GM12872 (cell line): ENCODE measurements around the gene PGBD5.

Source experiments
- TF ChIP-seq, protein P1 (sequence below): IDR thresholded peaks from 3 replicates; pipeline ENCODE4 v1.5.1; 2011; ENCODE audit warnings: low read depth, mild to moderate bottlenecking, low read length, moderate library complexity; ENCODE audit not compliant: insufficient read depth

Gene PGBD5, protein sequence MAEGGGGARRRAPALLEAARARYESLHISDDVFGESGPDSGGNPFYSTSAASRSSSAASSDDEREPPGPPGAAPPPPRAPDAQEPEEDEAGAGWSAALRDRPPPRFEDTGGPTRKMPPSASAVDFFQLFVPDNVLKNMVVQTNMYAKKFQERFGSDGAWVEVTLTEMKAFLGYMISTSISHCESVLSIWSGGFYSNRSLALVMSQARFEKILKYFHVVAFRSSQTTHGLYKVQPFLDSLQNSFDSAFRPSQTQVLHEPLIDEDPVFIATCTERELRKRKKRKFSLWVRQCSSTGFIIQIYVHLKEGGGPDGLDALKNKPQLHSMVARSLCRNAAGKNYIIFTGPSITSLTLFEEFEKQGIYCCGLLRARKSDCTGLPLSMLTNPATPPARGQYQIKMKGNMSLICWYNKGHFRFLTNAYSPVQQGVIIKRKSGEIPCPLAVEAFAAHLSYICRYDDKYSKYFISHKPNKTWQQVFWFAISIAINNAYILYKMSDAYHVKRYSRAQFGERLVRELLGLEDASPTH

DNA sequence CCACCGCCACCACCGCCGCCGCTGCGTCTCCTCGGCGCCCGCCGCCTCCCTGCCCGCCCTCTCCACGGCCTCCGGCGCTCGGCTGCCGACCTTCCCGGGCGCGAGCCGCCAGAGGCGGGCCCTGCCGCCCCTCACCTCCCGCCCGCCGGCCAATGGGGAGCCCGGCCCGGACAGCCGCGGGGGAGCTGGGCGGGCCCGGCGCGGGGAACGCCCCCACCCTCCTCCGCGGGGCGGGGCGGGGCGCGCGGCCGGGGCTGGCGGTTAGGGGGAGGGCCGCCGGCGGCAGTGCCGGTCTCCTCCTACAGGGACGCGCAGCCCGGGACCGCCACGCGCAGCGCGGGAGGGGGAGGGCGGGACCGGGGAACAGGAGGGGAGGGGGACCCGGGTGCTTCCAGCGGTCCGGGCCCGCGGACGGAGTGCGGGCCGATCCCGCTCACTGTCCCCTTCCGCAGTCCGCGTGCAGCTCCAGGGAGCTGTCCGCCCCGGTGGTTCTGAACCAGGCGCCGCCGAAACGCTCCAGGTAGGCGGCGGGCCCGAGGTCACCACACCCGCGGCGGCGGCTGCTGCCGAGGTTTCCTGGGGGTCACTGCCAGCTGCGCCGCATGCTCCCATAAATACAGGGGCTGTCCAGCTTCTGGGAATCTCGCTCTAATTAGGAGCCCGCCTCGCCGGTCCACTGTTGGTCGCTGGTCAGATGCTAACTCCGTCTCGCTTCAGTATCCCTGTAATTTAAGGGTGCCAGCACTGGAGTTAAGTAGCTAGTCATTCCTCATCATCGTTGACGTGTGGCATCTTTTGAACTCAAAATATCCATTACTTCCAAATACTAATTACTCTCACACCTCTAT lies at the start of gene PGBD5:
Gene PGBD5, minus strand, starts transcription at position 87 of the 848 bp plus-strand sequence. CDS start 404 bp downstream, outside the sequence.
- TF ChIP-seq, protein P1, sequence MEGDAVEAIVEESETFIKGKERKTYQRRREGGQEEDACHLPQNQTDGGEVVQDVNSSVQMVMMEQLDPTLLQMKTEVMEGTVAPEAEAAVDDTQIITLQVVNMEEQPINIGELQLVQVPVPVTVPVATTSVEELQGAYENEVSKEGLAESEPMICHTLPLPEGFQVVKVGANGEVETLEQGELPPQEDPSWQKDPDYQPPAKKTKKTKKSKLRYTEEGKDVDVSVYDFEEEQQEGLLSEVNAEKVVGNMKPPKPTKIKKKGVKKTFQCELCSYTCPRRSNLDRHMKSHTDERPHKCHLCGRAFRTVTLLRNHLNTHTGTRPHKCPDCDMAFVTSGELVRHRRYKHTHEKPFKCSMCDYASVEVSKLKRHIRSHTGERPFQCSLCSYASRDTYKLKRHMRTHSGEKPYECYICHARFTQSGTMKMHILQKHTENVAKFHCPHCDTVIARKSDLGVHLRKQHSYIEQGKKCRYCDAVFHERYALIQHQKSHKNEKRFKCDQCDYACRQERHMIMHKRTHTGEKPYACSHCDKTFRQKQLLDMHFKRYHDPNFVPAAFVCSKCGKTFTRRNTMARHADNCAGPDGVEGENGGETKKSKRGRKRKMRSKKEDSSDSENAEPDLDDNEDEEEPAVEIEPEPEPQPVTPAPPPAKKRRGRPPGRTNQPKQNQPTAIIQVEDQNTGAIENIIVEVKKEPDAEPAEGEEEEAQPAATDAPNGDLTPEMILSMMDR, result no peak

DNA sequence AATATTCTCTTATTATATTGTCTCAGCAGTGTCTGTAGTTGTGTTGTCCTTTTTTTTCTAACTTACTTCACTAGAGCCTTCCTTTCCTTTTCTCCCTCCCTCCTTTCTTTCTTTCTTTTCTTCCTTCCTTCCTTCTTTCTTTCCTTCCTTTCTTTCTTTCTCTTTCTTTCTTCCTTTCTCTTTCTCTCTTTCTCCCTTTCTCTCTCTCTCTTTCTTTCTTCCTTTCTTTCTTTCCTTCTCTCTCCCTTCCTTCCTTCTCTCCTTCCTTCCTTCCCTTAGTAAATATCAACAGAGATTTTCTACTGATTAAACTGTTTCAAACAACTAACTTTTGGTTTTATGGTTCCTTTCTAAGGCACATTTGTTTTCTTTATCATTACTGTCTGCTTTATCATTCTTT lies 43.1 kb upstream of the PGBD5 start:
- TF ChIP-seq, protein P1, result no peak

DNA sequence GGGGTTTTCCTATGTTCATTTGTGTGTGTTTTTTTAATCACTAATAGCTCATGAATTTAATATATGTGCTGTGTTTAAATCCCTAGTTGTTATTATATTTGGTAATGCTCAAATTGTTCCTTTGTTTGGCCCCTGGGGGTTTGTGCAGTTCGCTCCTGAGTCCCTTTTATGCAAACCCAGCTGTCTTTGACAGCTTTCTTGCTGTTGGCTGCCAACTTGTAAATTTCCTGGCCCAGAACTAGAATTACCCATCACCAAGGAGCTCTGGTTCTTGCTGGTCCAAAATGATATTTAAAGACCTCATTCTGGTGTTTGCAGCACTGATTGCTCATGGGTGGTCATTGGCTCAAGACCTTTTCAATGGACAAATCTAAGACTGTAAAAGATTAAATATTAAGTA lies 39.6 kb upstream of the PGBD5 start:
- TF ChIP-seq, protein P1, result no peak

DNA sequence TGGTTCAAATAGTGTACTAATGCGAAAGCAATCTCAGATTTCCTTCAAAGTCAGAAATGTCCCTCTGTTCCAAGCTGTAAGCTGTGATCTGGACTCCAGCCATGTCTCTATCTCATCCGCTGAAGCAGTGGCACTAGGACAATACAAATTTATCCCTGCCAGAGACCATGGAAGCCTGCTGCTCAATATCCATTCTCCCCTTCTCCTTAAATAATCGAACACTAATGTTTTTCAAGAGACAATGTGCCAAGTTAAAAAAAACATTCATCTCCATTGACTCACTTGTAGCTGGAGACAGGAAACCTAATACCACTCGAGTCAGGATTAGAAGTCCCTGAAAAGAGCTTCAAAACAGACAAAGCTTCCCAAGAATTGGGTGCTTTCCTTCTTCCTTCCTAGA lies 38.5 kb upstream of the PGBD5 start:
- TF ChIP-seq, protein P1, result no peak

DNA sequence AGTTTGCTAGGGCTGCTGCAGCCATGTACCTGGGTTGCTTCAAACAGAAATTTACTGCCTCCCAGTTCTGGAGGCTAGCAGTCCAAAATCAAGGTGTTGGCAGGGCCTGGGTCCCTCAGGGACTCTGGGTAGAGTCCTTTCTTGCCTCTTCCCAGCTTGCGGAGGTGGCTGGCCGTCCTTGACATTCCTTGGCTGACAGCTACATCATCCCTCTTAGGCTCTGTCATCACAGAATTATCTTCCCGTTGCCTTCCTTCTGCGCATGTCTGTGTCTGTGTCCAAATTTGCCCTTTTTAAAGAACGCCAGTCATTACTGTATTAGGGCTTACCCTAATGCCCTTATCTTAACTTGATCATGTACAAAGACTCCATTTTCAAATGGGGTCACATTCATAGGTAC lies 37.6 kb upstream of the PGBD5 start:
- TF ChIP-seq, protein P1, result no peak

DNA sequence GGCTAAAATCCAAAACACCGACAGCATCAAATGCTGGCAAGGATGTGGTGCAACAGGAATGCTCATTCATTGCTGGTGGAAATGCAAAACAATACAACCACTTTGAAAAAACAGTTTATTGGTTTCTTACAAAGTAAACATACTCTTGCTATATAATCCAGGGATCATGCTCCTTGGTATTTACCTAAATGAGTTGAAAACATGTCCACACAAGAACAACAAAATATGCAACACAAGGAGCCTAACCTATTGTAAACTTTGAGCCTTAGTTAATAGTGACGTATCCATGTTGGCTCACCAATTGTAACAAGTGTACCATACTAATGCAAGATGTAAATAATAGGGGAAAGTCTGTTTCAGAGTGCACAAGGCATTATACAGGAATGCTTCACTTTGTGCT lies 37.2 kb upstream of the PGBD5 start:
- TF ChIP-seq, protein P1, result no peak

DNA sequence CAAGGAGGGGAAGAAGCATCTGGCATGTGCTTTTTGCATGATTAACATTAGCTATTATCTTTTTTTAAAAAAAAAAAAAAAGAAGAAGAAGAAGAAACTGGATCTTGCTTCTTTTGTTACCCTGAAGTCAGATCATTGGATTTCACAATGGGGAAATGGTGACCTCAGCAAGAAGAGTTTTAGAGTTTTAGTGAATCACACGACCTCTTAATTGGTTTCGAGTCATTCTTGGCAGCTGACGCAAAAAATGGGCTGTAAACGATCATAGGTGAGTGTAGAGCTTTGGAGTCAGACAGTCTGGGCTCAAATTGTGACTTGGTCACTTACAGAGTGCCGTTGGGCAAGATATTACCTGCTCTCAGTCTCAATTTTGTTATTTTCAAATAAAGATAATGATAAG lies 33.3 kb upstream of the PGBD5 start:
- TF ChIP-seq, protein P1, result no peak
